ENCODE data around the gene ASB11. TPM values are rescaled to one million over a fixed set of nuclear protein-coding genes. Genes with fewer than 3 reads are reported as not detected.
A peak's percentile ranks its signal among the peaks of the same experiment; 100 is the strongest.

Gene ASB11
- total and polyA plus RNA-seq, 2 experiments from 2014 or later, result not detected

GRCh38 chrX:15343075-15343476, 27.6 kb upstream of the ASB11 start:
- Histone ChIP-seq H3K9me2 (ENCODE audit: insufficient read depth) (no peaks in the 10 kb centered on the region), H3K27me3 (replicated peaks; ENCODE audit: insufficient read depth) (no peaks in the 10 kb centered on the region), H3K27ac (0 out of 2 replicates have a peak overlapping the region, but pooled peaks have one; percentile 2), H3K4me2 (ENCODE audit: unreplicated experiment) (no peak overlapping the region), H4K20me1 (ENCODE audit: insufficient read depth) (no peaks in the 10 kb centered on the region), H3F3A (ENCODE audit: insufficient read depth) (no peaks in the 10 kb centered on the region), H2AFZ (no peak overlapping the region), H3K9me3 (ENCODE audit: low read depth) (no peaks in the 10 kb centered on the region), H3K36me3 (ENCODE audit: low read depth) (no peaks in the 10 kb centered on the region), H3K79me2 (ENCODE audit: insufficient read depth) (no peaks in the 10 kb centered on the region), H3K4me1 (ENCODE audit: insufficient read depth) (peaks cover 12% of the 10 kb centered on the region; the same call in 1 of the 2 replicates), H3K4me3 (no peak overlapping the region), H3K9ac (no peak overlapping the region)
- DNase-seq, result peak; percentile 73
- no peak for TF ChIP-seq EZH2 (IDR thresholded peaks at IDR 0.05; ENCODE audit: insufficient read depth, poor library complexity, severe bottlenecking)
- no peak for TF ChIP-seq EZH2phosphoT487 (IDR thresholded peaks at IDR 0.05; ENCODE audit: insufficient read depth, low read depth)
- in situ Hi-C loops (cut with MboI), result loop anchor here (10.0 kb wide), 2 partner anchors 122 to 332 kb away; no protein-coding TSS in a partner anchor
- WGBS, 2 experiments (ENCODE audit: low coverage in 1 of 2, low lambda C conversion rate in 2 of 2, missing lambda C conversion rate in 2 of 2), result 46 to 49% methylated on average over 5 of the region's 5 CpGs

GRCh38 chrX:15340867-15341266, 25.4 kb upstream of the ASB11 start:
- WGBS, 2 experiments (ENCODE audit: low coverage in 1 of 2, low lambda C conversion rate in 2 of 2, missing lambda C conversion rate in 2 of 2), result 76 to 100% methylated on average over 2 of the region's 2 CpGs
- in situ Hi-C loops (cut with MboI), result loop anchor here (10.0 kb wide), 2 partner anchors 124 to 334 kb away; no protein-coding TSS in a partner anchor

GRCh38 chrX:15336023-15336413, 20.6 kb upstream of the ASB11 start:
- Histone ChIP-seq H3K9ac (peak overlapping the region; percentile 94), H4K20me1 (ENCODE audit: insufficient read depth) (no peaks in the 10 kb centered on the region), H3K4me3 (peak overlapping the region; percentile 90), H3K27ac (peak overlapping the region; percentile 92), H2AFZ (peak overlapping the region; percentile 93), H3K9me2 (ENCODE audit: insufficient read depth) (no peaks in the 10 kb centered on the region), H3K9me3 (ENCODE audit: low read depth) (no peaks in the 10 kb centered on the region), H3K4me2 (ENCODE audit: unreplicated experiment) (peak overlapping the region; percentile 84), H3K27me3 (replicated peaks; ENCODE audit: insufficient read depth) (no peaks in the 10 kb centered on the region), H3F3A (ENCODE audit: insufficient read depth) (0 out of 2 replicates have a peak, but pooled peaks cover 3% of the 10 kb centered on the region), H3K79me2 (ENCODE audit: insufficient read depth) (peaks cover 23% of the 10 kb centered on the region), H3K4me1 (ENCODE audit: insufficient read depth) (no peaks in the 10 kb centered on the region), H3K36me3 (ENCODE audit: low read depth) (no peaks in the 10 kb centered on the region)
- TF ChIP-seq EZH2 (IDR thresholded peaks at IDR 0.05; ENCODE audit: insufficient read depth, poor library complexity, severe bottlenecking), result no peak
- TF ChIP-seq EZH2phosphoT487 (IDR thresholded peaks at IDR 0.05; ENCODE audit: insufficient read depth, low read depth), result no peak
- DNase-seq, result peak; percentile 77
- in situ Hi-C loops (cut with MboI), result no loop called here
- WGBS, 2 experiments (ENCODE audit: low coverage in 1 of 2, low lambda C conversion rate in 2 of 2, missing lambda C conversion rate in 2 of 2), result 0 to 2% methylated on average over 10 of the region's 10 CpGs

More at GRCh38 chrX:15340867-15341266, 25.4 kb upstream of the ASB11 start:
- Histone ChIP-seq H3K4me3 (no peak overlapping the region), H3K9me2 (ENCODE audit: insufficient read depth) (no peaks in the 10 kb centered on the region), H3K27ac (no peak overlapping the region), H3K9me3 (ENCODE audit: low read depth) (no peaks in the 10 kb centered on the region), H3F3A (ENCODE audit: insufficient read depth) (no peaks in the 10 kb centered on the region), H3K79me2 (ENCODE audit: insufficient read depth) (no peaks in the 10 kb centered on the region), H3K4me2 (ENCODE audit: unreplicated experiment) (no peak overlapping the region), H3K27me3 (replicated peaks; ENCODE audit: insufficient read depth) (no peaks in the 10 kb centered on the region), H3K9ac (no peak overlapping the region), H4K20me1 (ENCODE audit: insufficient read depth) (no peaks in the 10 kb centered on the region), H3K36me3 (ENCODE audit: low read depth) (no peaks in the 10 kb centered on the region), H2AFZ (no peak overlapping the region), H3K4me1 (ENCODE audit: insufficient read depth) (peaks cover 12% of the 10 kb centered on the region; the same call in 1 of the 2 replicates)
- TF ChIP-seq EZH2phosphoT487 (IDR thresholded peaks at IDR 0.05; ENCODE audit: insufficient read depth, low read depth) (no peak), EZH2 (IDR thresholded peaks at IDR 0.05; ENCODE audit: insufficient read depth, poor library complexity, severe bottlenecking) (no peak)
- DNase-seq, result no peak

- H3K27me3 ChIP-seq (replicated peaks; ENCODE audit: insufficient read depth), result no peaks in the 10 kb centered on the region
- 0 out of 2 replicates have a peak, but pooled peaks cover 3% of the 10 kb centered on the region for H3F3A ChIP-seq (ENCODE audit: insufficient read depth)
- H3K4me1 ChIP-seq (ENCODE audit: insufficient read depth), result no peaks in the 10 kb centered on the region
- DNase-seq, result peak; percentile 97
- H3K36me3 ChIP-seq (ENCODE audit: low read depth), result no peaks in the 10 kb centered on the region
- no peaks in the 10 kb centered on the region for H3K9me2 ChIP-seq (ENCODE audit: insufficient read depth)
- 1 to 2% methylated on average over 43 to 44 of the region's 72 CpGs for WGBS, 2 experiments (ENCODE audit: low coverage in 1 of 2, low lambda C conversion rate in 2 of 2, missing lambda C conversion rate in 2 of 2)
- peak within 1 kb of the TSS; percentile 90 for H3K4me3 ChIP-seq
- H3K9ac ChIP-seq, result peak within 1 kb of the TSS; percentile 94
- TF ChIP-seq EZH2phosphoT487 (IDR thresholded peaks at IDR 0.05; ENCODE audit: insufficient read depth, low read depth) (no peak), EZH2 (IDR thresholded peaks at IDR 0.05; ENCODE audit: insufficient read depth, poor library complexity, severe bottlenecking) (no peak)
- no peaks in the 10 kb centered on the region for H3K9me3 ChIP-seq (ENCODE audit: low read depth)
- in situ Hi-C loops (cut with MboI), result no loop called here
- H2AFZ ChIP-seq, result peak within 1 kb of the TSS; percentile 93
- no peaks in the 10 kb centered on the region for H4K20me1 ChIP-seq (ENCODE audit: insufficient read depth)
- H3K79me2 ChIP-seq (ENCODE audit: insufficient read depth), result peaks cover 23% of the 10 kb centered on the region
- H3K27ac ChIP-seq, result peak within 1 kb of the TSS; percentile 92
- H3K4me2 ChIP-seq (ENCODE audit: unreplicated experiment), result peak within 1 kb of the TSS; percentile 84
These were observed 19.9 kb upstream of the ASB11 start, which contains the start of gene PIGA for GRCh38 chrX:15335135-15336022. Gene PIGA, minus strand, starts transcription at chrX:15335523. Its CDS starts 3,593 bp downstream, at chrX:15331930.

Data from GM23248 (cell line).